ENCODE results near the gene OCRL.

OCRL gene

DNA sequence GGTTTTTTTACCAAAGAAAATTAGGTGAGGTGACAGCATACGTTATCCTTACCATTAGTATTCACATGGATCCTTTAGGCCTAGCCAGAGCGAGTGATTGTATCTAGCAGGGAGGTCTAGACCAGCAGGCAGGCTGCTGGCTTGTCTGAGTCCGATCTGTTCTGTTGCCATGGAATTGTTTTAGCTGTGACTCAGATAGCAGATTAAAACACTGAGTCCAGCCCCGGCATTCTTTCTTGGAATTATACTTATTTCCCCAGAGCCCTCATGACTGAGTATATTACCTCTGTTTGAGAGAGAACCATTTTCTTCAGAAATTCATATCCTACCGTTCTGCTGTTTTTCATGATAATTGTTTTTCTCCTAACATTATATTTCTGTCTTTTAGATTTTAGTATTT is 37.4 kb downstream of the OCRL start:
- H3K27me3 ChIP-seq (ENCODE audit: low read length), result no peaks in the 10 kb centered on the region
- H3K9ac ChIP-seq (ENCODE audit: low read length), result no peak overlapping the region
- H3K4me2 ChIP-seq (ENCODE audit: low read depth, low read length, poor library complexity, severe bottlenecking), result no peak overlapping the region
- no peaks in the 10 kb centered on the region for H3K79me2 ChIP-seq (ENCODE audit: insufficient read depth, low read length)
- H4K20me1 ChIP-seq (ENCODE audit: low read depth, low read length), result no peaks in the 10 kb centered on the region
- H2AFZ ChIP-seq (ENCODE audit: low read depth, low read length, severe bottlenecking), result no peak overlapping the region
- no peaks in the 10 kb centered on the region for H3K9me3 ChIP-seq (ENCODE audit: insufficient read depth, low read length)
- no peaks in the 10 kb centered on the region for H3F3A ChIP-seq (ENCODE audit: insufficient read depth)
- no peaks in the 10 kb centered on the region for H3K36me3 ChIP-seq (ENCODE audit: low read length)
- H3K27ac ChIP-seq (ENCODE audit: low read depth, low read length), result no peak overlapping the region
- no peak overlapping the region for H3K4me3 ChIP-seq (ENCODE audit: insufficient read depth, low read length, poor library complexity, severe bottlenecking)
- no peaks in the 10 kb centered on the region for H3K9me2 ChIP-seq (replicated peaks; ENCODE audit: insufficient read depth, low read length)
- TF ChIP-seq EZH2phosphoT487 (conservative IDR thresholded peaks at IDR 0.05; ENCODE audit: low read length) (no peak), CTCF (IDR thresholded peaks at IDR 0.05; ENCODE audit: insufficient read depth, low read length, poor library complexity, severe bottlenecking) (no peak)

DNA sequence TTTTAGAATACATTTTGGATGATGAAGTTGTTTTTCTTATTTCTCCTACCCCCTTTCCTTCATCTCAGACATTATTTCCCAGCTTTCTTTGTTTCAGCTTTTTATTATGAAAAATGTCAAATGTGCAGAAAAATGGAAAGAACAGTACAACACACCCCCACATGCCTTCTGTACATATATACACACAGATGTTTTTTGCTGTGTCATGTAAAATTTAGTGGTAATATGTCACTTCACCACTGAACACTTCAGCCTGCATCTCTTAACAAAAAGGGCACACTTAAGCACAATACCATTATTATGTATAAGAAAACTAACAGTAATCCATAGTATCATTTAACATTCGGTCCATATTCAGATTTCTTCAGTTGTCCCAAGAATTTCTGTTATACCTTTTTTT is 37.8 kb downstream of the OCRL start:
- Histone ChIP-seq H3K27me3 (ENCODE audit: low read length) (no peaks in the 10 kb centered on the region), H3K9me2 (replicated peaks; ENCODE audit: insufficient read depth, low read length) (no peaks in the 10 kb centered on the region), H2AFZ (ENCODE audit: low read depth, low read length, severe bottlenecking) (no peak overlapping the region), H4K20me1 (ENCODE audit: low read depth, low read length) (no peaks in the 10 kb centered on the region), H3K4me3 (ENCODE audit: insufficient read depth, low read length, poor library complexity, severe bottlenecking) (no peak overlapping the region), H3K9me3 (ENCODE audit: insufficient read depth, low read length) (no peaks in the 10 kb centered on the region), H3K79me2 (ENCODE audit: insufficient read depth, low read length) (no peaks in the 10 kb centered on the region), H3K4me2 (ENCODE audit: low read depth, low read length, poor library complexity, severe bottlenecking) (no peak overlapping the region), H3K36me3 (ENCODE audit: low read length) (no peaks in the 10 kb centered on the region), H3F3A (ENCODE audit: insufficient read depth) (no peaks in the 10 kb centered on the region), H3K9ac (ENCODE audit: low read length) (no peak overlapping the region), H3K27ac (ENCODE audit: low read depth, low read length) (no peak overlapping the region)
- TF ChIP-seq CTCF (IDR thresholded peaks at IDR 0.05; ENCODE audit: insufficient read depth, low read length, poor library complexity, severe bottlenecking) (no peak), EZH2phosphoT487 (conservative IDR thresholded peaks at IDR 0.05; ENCODE audit: low read length) (no peak)

DNA sequence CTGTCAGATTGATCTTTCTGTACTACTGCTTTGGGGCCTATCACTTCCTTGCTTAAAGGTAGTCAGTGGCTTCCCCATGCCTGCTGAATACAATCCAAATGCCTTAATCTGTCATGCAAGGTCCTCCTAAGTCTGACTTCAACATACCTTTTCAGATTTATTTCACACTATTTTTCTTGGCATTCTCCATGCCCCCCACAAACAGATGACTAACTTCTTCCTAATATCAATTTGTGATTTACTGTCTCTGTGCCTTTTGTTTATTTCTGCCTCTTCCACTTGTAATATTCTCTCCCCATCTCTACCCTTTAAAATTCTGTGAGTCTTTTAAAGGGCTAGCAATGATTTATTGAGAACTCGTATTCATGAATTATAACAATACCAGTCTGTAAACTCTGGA is 41.8 kb downstream of the OCRL start:
- H3K27me3 ChIP-seq (ENCODE audit: low read length), result no peaks in the 10 kb centered on the region
- H3K9me2 ChIP-seq (replicated peaks; ENCODE audit: insufficient read depth, low read length), result no peaks in the 10 kb centered on the region
- no peak overlapping the region for H3K4me3 ChIP-seq (ENCODE audit: insufficient read depth, low read length, poor library complexity, severe bottlenecking)
- no peaks in the 10 kb centered on the region for H3K79me2 ChIP-seq (ENCODE audit: insufficient read depth, low read length)
- no peaks in the 10 kb centered on the region for H3K9me3 ChIP-seq (ENCODE audit: insufficient read depth, low read length)
- H4K20me1 ChIP-seq (ENCODE audit: low read depth, low read length), result no peaks in the 10 kb centered on the region
- no peak overlapping the region for H2AFZ ChIP-seq (ENCODE audit: low read depth, low read length, severe bottlenecking)
- H3K27ac ChIP-seq (ENCODE audit: low read depth, low read length), result no peak overlapping the region
- TF ChIP-seq EZH2phosphoT487 (conservative IDR thresholded peaks at IDR 0.05; ENCODE audit: low read length) (no peak), CTCF (IDR thresholded peaks at IDR 0.05; ENCODE audit: insufficient read depth, low read length, poor library complexity, severe bottlenecking) (no peak)
- no peaks in the 10 kb centered on the region for H3F3A ChIP-seq (ENCODE audit: insufficient read depth)
- H3K4me2 ChIP-seq (ENCODE audit: low read depth, low read length, poor library complexity, severe bottlenecking), result no peak overlapping the region
- H3K36me3 ChIP-seq (ENCODE audit: low read length), result no peaks in the 10 kb centered on the region
- no peak overlapping the region for H3K9ac ChIP-seq (ENCODE audit: low read length)

GRCh38 chrX:129585167-129585566 is 45.1 kb downstream of the OCRL start:
- no peaks in the 10 kb centered on the region for H3F3A ChIP-seq (ENCODE audit: insufficient read depth)
- TF ChIP-seq CTCF (IDR thresholded peaks at IDR 0.05; ENCODE audit: insufficient read depth, low read length, poor library complexity, severe bottlenecking), result no peak
- TF ChIP-seq EZH2phosphoT487 (conservative IDR thresholded peaks at IDR 0.05; ENCODE audit: low read length), result no peak
- no peak overlapping the region for H3K9ac ChIP-seq (ENCODE audit: low read length)
- no peak overlapping the region for H3K4me2 ChIP-seq (ENCODE audit: low read depth, low read length, poor library complexity, severe bottlenecking)
- H3K4me3 ChIP-seq (ENCODE audit: insufficient read depth, low read length, poor library complexity, severe bottlenecking), result no peak overlapping the region
- H2AFZ ChIP-seq (ENCODE audit: low read depth, low read length, severe bottlenecking), result no peak overlapping the region
- no peak overlapping the region for H3K27ac ChIP-seq (ENCODE audit: low read depth, low read length)
- no peaks in the 10 kb centered on the region for H3K9me2 ChIP-seq (replicated peaks; ENCODE audit: insufficient read depth, low read length)
- H3K9me3 ChIP-seq (ENCODE audit: insufficient read depth, low read length), result no peaks in the 10 kb centered on the region
- no peaks in the 10 kb centered on the region for H4K20me1 ChIP-seq (ENCODE audit: low read depth, low read length)
- no peaks in the 10 kb centered on the region for H3K79me2 ChIP-seq (ENCODE audit: insufficient read depth, low read length)
- no peaks in the 10 kb centered on the region for H3K36me3 ChIP-seq (ENCODE audit: low read length)
- H3K27me3 ChIP-seq (ENCODE audit: low read length), result no peaks in the 10 kb centered on the region
